ENCODE data around the gene GP5.

DNA sequence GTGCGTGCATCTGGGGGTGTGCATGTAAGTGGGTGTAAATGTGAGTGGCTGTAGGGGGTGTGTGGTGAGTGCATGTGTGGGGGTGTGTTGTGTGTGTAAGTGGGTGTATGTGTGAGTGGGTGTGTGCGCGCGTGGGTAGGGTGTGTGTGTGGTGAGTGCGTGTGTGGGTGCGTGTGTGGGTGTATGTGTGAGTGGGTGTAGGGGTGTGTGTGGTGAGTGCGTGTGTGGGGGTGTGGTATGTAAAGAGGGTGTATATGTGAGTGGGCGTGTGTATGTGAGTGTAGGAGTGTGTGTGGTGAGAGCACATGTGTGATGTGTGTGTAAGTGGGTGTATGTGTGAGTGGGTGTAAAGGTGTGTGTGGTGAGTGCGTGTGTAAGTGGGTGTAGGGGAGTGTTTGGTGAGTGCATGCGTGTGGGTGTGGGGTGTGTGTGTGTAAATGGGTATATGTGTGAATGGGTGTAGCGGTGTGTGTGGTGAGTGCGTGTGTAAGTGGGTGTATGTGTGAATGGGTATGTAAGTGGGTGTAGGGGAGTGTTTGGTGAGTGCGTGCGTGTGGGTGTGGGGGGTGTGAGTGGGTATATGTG is 47.0 kb downstream of the GP5 start:
- TF ChIP-seq EZH2 (IDR thresholded peaks at IDR 0.05; ENCODE audit: insufficient read depth, poor library complexity, severe bottlenecking) = no peak
- TF ChIP-seq EZH2phosphoT487 (IDR thresholded peaks at IDR 0.05; ENCODE audit: insufficient read depth, low read depth) = no peak

Measured in GM23248 (cell line).